K562 (cell line): ENCODE results near the gene FAM98C. TPM values are rescaled to one million over a fixed set of nuclear protein-coding genes. Genes with fewer than 3 reads are reported as not detected.

Experiments
- ATF1 ChIP-seq, 2 experiments: fragments of 450-650 bp in 1 of 2; IDR thresholded peaks; 2 replicates each; pipeline ENCODE4 v1.6.1; 2016; ENCODE audit warnings: missing compliant biosample characterization in 1 of 2, missing genetic modification characterization in 1 of 2
- GABPB2 ChIP-seq: fragments of 250-450 bp; sonication (Bioruptor Pico); conservative IDR thresholded peaks from 2 replicates; pipeline ENCODE4 v1.5.1; 2021; ENCODE audit warnings: mild to moderate bottlenecking
- HDAC1 ChIP-seq, 2 experiments: fragments of 450-650 bp; IDR thresholded peaks; 2 replicates each; pipeline ENCODE4 v1.6.1; 2016 to 2017; ENCODE audit warnings: inconsistent platforms in 1 of 2, mild to moderate bottlenecking in 1 of 2, moderate library complexity in 1 of 2
- HMGN3 ChIP-seq: IDR thresholded peaks from 2 replicates; pipeline ENCODE4 v1.6.1; 2011; ENCODE audit warnings: borderline replicate concordance, low read depth, mild to moderate bottlenecking, mixed read lengths, low read length; ENCODE audit not compliant: insufficient read length; ENCODE audit errors: extremely low read depth
- RBFOX2 ChIP-seq: fragments of 200-400 bp; formaldehyde crosslinking; IDR thresholded peaks from 2 replicates; pipeline ENCODE4 v1.6.1; 2017; ENCODE audit warnings: low read depth, mild to moderate bottlenecking, low read length, moderate library complexity
- SIX5 ChIP-seq, 2 experiments: IDR thresholded peaks; 2 replicates each; pipeline ENCODE4 v1.6.1; 2011; ENCODE audit warnings: low read length in 2 of 2, borderline replicate concordance in 1 of 2, low read depth in 1 of 2, mild to moderate bottlenecking in 1 of 2, moderate library complexity in 1 of 2; ENCODE audit not compliant: insufficient read depth in 1 of 2
- TCF7 ChIP-seq: sonication (generic); IDR thresholded peaks from 2 replicates; pipeline ENCODE4 v1.6.1; 2016; ENCODE audit warnings: antibody characterized with exemption, borderline replicate concordance
- polyA plus RNA-seq, 8 experiments: library from polyadenylated mRNA; depleted of rRNA in 4 of 8; stranded (reverse) in 5 of 8; unstranded in 3 of 8; fragments of >200 nt; fragmentation: Nextera tagmentation in 2 of 8; fragmentation: Illumina TruSeq in 1 of 8; extraction: Ambion mirVana in 2 of 8; extraction: Trizol in 1 of 8; gene quantifications; 2 replicates each; pipeline versions ENCODE4 v1.2.1 to v1.2.3, GENCODE V29; 2011 to 2014; ENCODE audit warnings: inconsistent platforms in 1 of 8, missing spikeins in 1 of 8
- total RNA-seq, 7 experiments: library from RNA; depleted of rRNA in 6 of 7; stranded (reverse); fragments of >200 nt in 6 of 7; fragmentation: Illumina TruSeq in 2 of 7; extraction: Trizol in 2 of 7; gene quantifications; 2 replicates each; pipeline versions ENCODE4 v1.2.1 to v1.2.3, GENCODE V29; 2011 to 2021; ENCODE audit warnings: low replicate concordance in 1 of 7
- TF ChIP-seq, protein P1 (sequence below): sonication (generic); formaldehyde crosslinking; IDR thresholded peaks from 2 replicates; pipeline ENCODE4 v1.8.0; 2023; ENCODE audit warnings: missing genetic modification reagents, mild to moderate bottlenecking, borderline replicate concordance
- TF ChIP-seq, protein P2 (sequence below): fragments of 450-650 bp; formaldehyde crosslinking; IDR thresholded peaks from 2 replicates; pipeline ENCODE4 v1.4.0; 2020; ENCODE audit warnings: mild to moderate bottlenecking, moderate library complexity
- TF ChIP-seq, protein P3 (sequence below), 2 experiments: IDR thresholded peaks; 2 replicates each; pipeline ENCODE4 v1.6.1; 2011; ENCODE audit warnings: borderline replicate concordance in 1 of 2, control low read depth in 1 of 2, low read depth in 1 of 2, low read length in 1 of 2, mild to moderate bottlenecking in 1 of 2, mixed read lengths in 1 of 2, moderate library complexity in 1 of 2; ENCODE audit not compliant: insufficient read depth in 1 of 2, insufficient read length in 1 of 2, poor library complexity in 1 of 2, severe bottlenecking in 1 of 2; ENCODE audit errors: extremely low read depth in 1 of 2
- TF ChIP-seq, protein P4 (sequence below): fragments of 250-450 bp; sonication (Bioruptor Pico); IDR thresholded peaks from 2 replicates; pipeline ENCODE4 v1.8.0; 2022; ENCODE audit warnings: moderate library complexity, mild to moderate bottlenecking, inconsistent platforms
- TF ChIP-seq, protein P5 (sequence below), 2 experiments: fragments of 150-350 bp in 1 of 2; IDR thresholded peaks; 2 replicates each; pipeline ENCODE4 v1.6.1; 2012 to 2016; ENCODE audit warnings: low read depth in 2 of 2, low read length in 2 of 2, mild to moderate bottlenecking in 1 of 2, moderate library complexity in 1 of 2

FAM98C gene
- total and polyA plus RNA-seq, 9 of the 15 experiments (the other 6 are each of a cell fraction or from before 2014, with no cell fraction given) = 1.7 to 43.8 (median 13.7) TPM

DNA sequence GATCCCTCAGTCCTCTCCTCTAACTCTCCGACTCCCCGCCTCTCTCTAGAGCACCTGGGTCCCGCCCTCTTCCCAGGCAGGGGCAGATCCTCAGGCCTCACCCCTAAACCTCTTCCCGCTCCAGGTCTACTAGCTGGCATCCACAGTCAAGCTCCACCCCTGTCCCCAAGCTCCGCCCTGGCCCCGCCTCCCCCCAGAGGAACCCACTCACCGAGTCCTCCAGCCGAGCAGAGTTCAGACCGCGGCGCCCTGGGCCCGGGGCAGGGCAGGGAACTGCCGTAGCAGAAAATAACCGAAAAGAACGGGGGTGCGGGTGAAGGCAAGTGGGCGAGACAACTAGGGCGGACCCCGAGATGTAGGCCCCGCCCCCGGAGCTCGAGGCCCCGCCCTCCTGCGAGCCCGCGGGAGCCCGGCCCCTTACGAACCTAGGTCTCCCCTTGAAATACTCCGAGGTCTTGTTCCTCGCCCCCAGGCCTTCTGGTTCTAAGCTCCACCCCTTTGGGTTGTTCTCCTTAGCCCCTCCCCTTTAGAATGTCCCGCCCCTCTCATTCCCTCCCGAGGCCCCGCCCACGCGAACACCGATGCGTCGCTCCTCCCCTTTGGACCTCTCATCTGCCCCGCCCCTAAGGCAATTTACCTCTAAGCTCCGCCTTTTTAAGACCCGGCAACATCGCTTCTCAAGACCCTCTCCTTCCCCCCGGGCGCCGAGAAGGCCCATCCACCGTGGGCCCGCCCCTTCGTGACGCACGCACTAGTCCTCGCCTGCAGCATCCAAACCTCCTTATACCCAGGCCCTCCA is 15.1 kb upstream of the FAM98C start, which contains the start of gene GGN (continued):
- TF ChIP-seq, protein P1, sequence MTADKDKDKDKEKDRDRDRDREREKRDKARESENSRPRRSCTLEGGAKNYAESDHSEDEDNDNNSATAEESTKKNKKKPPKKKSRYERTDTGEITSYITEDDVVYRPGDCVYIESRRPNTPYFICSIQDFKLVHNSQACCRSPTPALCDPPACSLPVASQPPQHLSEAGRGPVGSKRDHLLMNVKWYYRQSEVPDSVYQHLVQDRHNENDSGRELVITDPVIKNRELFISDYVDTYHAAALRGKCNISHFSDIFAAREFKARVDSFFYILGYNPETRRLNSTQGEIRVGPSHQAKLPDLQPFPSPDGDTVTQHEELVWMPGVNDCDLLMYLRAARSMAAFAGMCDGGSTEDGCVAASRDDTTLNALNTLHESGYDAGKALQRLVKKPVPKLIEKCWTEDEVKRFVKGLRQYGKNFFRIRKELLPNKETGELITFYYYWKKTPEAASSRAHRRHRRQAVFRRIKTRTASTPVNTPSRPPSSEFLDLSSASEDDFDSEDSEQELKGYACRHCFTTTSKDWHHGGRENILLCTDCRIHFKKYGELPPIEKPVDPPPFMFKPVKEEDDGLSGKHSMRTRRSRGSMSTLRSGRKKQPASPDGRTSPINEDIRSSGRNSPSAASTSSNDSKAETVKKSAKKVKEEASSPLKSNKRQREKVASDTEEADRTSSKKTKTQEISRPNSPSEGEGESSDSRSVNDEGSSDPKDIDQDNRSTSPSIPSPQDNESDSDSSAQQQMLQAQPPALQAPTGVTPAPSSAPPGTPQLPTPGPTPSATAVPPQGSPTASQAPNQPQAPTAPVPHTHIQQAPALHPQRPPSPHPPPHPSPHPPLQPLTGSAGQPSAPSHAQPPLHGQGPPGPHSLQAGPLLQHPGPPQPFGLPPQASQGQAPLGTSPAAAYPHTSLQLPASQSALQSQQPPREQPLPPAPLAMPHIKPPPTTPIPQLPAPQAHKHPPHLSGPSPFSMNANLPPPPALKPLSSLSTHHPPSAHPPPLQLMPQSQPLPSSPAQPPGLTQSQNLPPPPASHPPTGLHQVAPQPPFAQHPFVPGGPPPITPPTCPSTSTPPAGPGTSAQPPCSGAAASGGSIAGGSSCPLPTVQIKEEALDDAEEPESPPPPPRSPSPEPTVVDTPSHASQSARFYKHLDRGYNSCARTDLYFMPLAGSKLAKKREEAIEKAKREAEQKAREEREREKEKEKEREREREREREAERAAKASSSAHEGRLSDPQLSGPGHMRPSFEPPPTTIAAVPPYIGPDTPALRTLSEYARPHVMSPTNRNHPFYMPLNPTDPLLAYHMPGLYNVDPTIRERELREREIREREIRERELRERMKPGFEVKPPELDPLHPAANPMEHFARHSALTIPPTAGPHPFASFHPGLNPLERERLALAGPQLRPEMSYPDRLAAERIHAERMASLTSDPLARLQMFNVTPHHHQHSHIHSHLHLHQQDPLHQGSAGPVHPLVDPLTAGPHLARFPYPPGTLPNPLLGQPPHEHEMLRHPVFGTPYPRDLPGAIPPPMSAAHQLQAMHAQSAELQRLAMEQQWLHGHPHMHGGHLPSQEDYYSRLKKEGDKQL = 0 out of 2 replicates have a peak, but pooled peaks have one; percentile 62
- no peak for TF ChIP-seq SIX5 (IDR thresholded peaks at IDR 0.05; ENCODE audit: borderline replicate concordance in 1 of 2, insufficient read depth in 1 of 2, low read depth in 1 of 2, low read length in 2 of 2)
- TF ChIP-seq GABPB2 (CRISPR knock-in tag) = no peak
- TF ChIP-seq RBFOX2 = peak; percentile 35; the same call in 1 of the 2 replicates
- no peak for TF ChIP-seq ATF1 (CRISPR knock-in tag; IDR thresholded peaks at IDR 0.05)
- TF ChIP-seq ATF1 (tag; IDR thresholded peaks at IDR 0.05) = peak; percentile 48
- TF ChIP-seq HDAC1 (IDR thresholded peaks at IDR 0.05) = no peak
- TF ChIP-seq, protein P2, sequence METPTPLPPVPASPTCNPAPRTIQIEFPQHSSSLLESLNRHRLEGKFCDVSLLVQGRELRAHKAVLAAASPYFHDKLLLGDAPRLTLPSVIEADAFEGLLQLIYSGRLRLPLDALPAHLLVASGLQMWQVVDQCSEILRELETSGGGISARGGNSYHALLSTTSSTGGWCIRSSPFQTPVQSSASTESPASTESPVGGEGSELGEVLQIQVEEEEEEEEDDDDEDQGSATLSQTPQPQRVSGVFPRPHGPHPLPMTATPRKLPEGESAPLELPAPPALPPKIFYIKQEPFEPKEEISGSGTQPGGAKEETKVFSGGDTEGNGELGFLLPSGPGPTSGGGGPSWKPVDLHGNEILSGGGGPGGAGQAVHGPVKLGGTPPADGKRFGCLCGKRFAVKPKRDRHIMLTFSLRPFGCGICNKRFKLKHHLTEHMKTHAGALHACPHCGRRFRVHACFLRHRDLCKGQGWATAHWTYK (CRISPR knock-in tag) = no peak
- TF ChIP-seq TCF7 = no peak
- TF ChIP-seq HMGN3 = peak; percentile 68
- TF ChIP-seq, protein P3, sequence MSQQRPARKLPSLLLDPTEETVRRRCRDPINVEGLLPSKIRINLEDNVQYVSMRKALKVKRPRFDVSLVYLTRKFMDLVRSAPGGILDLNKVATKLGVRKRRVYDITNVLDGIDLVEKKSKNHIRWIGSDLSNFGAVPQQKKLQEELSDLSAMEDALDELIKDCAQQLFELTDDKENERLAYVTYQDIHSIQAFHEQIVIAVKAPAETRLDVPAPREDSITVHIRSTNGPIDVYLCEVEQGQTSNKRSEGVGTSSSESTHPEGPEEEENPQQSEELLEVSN (IDR thresholded peaks at IDR 0.05; ENCODE audit: borderline replicate concordance in 1 of 2, extremely low read depth in 1 of 2, insufficient read depth in 1 of 2, insufficient read length in 1 of 2, low read depth in 1 of 2, low read length in 1 of 2, poor library complexity in 1 of 2, severe bottlenecking in 1 of 2) = peak in 1 of 2 experiments; percentile 40
- TF ChIP-seq, protein P4, sequence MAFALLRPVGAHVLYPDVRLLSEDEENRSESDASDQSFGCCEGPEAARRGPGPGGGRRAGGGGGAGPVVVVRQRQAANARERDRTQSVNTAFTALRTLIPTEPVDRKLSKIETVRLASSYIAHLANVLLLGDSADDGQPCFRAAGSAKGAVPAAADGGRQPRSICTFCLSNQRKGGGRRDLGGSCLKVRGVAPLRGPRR (CRISPR knock-in tag) = no peak
- TF ChIP-seq, protein P5, sequence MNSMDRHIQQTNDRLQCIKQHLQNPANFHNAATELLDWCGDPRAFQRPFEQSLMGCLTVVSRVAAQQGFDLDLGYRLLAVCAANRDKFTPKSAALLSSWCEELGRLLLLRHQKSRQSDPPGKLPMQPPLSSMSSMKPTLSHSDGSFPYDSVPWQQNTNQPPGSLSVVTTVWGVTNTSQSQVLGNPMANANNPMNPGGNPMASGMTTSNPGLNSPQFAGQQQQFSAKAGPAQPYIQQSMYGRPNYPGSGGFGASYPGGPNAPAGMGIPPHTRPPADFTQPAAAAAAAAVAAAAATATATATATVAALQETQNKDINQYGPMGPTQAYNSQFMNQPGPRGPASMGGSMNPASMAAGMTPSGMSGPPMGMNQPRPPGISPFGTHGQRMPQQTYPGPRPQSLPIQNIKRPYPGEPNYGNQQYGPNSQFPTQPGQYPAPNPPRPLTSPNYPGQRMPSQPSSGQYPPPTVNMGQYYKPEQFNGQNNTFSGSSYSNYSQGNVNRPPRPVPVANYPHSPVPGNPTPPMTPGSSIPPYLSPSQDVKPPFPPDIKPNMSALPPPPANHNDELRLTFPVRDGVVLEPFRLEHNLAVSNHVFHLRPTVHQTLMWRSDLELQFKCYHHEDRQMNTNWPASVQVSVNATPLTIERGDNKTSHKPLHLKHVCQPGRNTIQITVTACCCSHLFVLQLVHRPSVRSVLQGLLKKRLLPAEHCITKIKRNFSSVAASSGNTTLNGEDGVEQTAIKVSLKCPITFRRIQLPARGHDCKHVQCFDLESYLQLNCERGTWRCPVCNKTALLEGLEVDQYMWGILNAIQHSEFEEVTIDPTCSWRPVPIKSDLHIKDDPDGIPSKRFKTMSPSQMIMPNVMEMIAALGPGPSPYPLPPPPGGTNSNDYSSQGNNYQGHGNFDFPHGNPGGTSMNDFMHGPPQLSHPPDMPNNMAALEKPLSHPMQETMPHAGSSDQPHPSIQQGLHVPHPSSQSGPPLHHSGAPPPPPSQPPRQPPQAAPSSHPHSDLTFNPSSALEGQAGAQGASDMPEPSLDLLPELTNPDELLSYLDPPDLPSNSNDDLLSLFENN (IDR thresholded peaks at IDR 0.05; ENCODE audit: low read depth in 2 of 2, low read length in 2 of 2) = no peak
